GM12875 (cell line): ENCODE results near the gene PIP5K1B.
A peak's percentile ranks its signal among the peaks of the same experiment; 100 is the strongest.

Experiments used
- H3K4me3 ChIP-seq: one replicate; pipeline ENCODE4 v1.5.1; 2011; ENCODE audit warnings: low read depth, low read length, control low read depth
- TF ChIP-seq, protein P1 (sequence below): IDR thresholded peaks from 2 replicates; pipeline ENCODE4 v1.5.1; 2011; ENCODE audit warnings: low read depth, mild to moderate bottlenecking, control low read depth, inconsistent platforms, low read length, moderate library complexity, borderline replicate concordance; ENCODE audit not compliant: insufficient read depth

The PIP5K1B gene

DNA sequence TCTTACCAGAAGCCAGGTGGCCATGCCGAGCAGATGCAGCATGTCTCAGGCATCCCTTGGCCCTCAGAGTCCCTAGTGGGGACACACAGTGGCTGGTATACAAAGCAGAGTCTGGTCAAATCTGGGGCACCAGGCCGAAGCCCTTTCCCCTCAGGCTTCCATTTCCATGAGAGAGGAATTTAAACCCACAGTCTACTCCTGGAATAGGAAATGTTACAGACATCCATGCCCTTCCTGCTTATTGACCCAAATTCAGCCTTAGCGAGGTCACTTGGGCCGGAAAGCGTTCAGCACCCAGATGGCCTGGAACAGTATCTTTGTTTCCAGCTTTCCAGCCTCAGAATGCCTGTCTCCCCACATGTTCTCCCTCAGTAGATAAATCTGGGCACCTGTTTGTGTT is 131.7 kb downstream of the PIP5K1B start:
- no peak overlapping the region for H3K4me3 ChIP-seq
- TF ChIP-seq, protein P1, sequence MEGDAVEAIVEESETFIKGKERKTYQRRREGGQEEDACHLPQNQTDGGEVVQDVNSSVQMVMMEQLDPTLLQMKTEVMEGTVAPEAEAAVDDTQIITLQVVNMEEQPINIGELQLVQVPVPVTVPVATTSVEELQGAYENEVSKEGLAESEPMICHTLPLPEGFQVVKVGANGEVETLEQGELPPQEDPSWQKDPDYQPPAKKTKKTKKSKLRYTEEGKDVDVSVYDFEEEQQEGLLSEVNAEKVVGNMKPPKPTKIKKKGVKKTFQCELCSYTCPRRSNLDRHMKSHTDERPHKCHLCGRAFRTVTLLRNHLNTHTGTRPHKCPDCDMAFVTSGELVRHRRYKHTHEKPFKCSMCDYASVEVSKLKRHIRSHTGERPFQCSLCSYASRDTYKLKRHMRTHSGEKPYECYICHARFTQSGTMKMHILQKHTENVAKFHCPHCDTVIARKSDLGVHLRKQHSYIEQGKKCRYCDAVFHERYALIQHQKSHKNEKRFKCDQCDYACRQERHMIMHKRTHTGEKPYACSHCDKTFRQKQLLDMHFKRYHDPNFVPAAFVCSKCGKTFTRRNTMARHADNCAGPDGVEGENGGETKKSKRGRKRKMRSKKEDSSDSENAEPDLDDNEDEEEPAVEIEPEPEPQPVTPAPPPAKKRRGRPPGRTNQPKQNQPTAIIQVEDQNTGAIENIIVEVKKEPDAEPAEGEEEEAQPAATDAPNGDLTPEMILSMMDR, result no peak

GRCh38 chr9:68838245-68838644 is 133.2 kb downstream of the PIP5K1B start:
- H3K4me3 ChIP-seq, result no peak overlapping the region
- TF ChIP-seq, protein P1, result no peak

GRCh38 chr9:68841276-68842052 is 136.4 kb downstream of the PIP5K1B start:
- TF ChIP-seq, protein P1, result no peak
- H3K4me3 ChIP-seq, result no peak overlapping the region

DNA sequence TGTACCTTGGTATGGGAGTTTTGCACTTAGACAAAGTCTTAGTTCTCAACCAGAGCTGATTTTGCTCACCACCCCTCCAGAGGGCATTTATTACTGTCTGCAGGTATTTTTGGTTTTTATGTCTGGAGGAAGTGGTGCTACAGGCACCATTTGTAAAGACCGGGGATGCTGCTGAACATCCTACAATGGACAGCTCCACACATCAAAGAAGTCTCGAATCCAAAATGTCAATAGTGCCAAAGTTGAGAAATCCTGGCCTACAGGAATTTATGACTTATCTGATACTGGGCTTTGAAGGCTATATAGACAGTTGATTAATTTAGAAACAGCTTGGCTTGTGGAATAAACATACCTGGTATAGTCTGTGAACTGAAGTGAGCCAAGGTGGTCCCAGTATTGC is 137.5 kb downstream of the PIP5K1B start:
- no peak overlapping the region for H3K4me3 ChIP-seq
- TF ChIP-seq, protein P1, result no peak

DNA sequence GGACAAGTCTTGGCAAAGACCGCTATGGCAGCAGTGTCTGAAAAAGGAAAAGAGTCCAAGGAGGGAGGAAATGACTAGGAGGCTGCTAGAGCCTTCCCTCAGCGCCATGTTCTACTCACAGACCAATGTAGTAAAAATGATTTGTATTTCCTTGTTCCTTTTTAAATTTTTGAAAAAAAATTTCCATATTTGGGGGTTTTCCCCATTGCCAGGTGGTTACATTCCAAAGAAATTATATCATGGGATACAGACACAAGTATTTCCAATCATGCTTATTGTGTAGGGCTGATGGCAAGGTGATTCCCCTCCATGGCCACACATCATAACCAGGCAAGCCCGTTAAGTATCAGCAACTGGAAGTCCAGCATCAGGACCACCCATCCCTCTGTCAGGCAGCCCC is 138.2 kb downstream of the PIP5K1B start:
- TF ChIP-seq, protein P1, result no peak
- no peak overlapping the region for H3K4me3 ChIP-seq

- TF ChIP-seq, protein P1, result no peak
- H3K4me3 ChIP-seq, result no peak overlapping the region
Observed at GRCh38 chr9:68844157-68844556, 139.1 kb downstream of the PIP5K1B start.

- H3K4me3 ChIP-seq, result no peak overlapping the region
- TF ChIP-seq, protein P1, result peak; percentile 68
Observed at GRCh38 chr9:68844631-68845612, 139.9 kb downstream of the PIP5K1B start.
